Panc1 (cell line): ENCODE measurements around the gene NKG7. TPM values are rescaled to one million over a fixed set of nuclear protein-coding genes. Genes with fewer than 3 reads are reported as not detected.

ENCODE experiments used
- ATAC-seq: fragments of 200-7000 bp; cut with Tn5 transposase; 2 replicates; pipeline ENCODE4 v1.9.1; 2020; ENCODE audit warnings: mild to moderate bottlenecking, moderate library complexity
- BruUV-seq: library from RNA; stranded (reverse); fragments of 400-500 nt; replicated peaks from 2 replicates; lab custom pipeline; 2021; lab: Mats Ljungman, UMichigan
- CTCF ChIA-PET: fragments of 300-600 bp; sonication (Branson Sonifier 250); formaldehyde crosslinking; loops from one replicate; lab custom pipeline; 2022; ENCODE audit warnings: antibody characterized with exemption; lab: Charles Lee
- POLR2A ChIA-PET: fragments of 300-600 bp; sonication (Branson Sonifier 250); formaldehyde crosslinking; loops from one replicate; lab custom pipeline; 2022; ENCODE audit warnings: antibody characterized with exemption; lab: Charles Lee
- DNase-seq: peaks from one replicate; pipeline ENCODE4 v3.0.0-alpha.2; 2010; ENCODE audit warnings: low read depth, low spot score
- H3K27ac ChIP-seq: 2 replicates; pipeline ENCODE4 v1.5.1; 2011; ENCODE audit warnings: mild to moderate bottlenecking, low read length, inconsistent platforms
- H3K27me3 ChIP-seq: fragments of 200-500 bp; sonication (Bioruptor generic); 2 replicates; pipeline ENCODE4 v1.6.0; 2014; ENCODE audit warnings: low read length, inconsistent platforms; ENCODE audit not compliant: control insufficient read depth, insufficient read depth
- H3K36me3 ChIP-seq: fragments of 200-500 bp; sonication (Bioruptor generic); 2 replicates; pipeline ENCODE4 v1.5.1; 2014; ENCODE audit warnings: inconsistent platforms, mild to moderate bottlenecking, low read length, moderate library complexity; ENCODE audit not compliant: control insufficient read depth, insufficient read depth
- H3K4me1 ChIP-seq: 2 replicates; pipeline ENCODE4 v1.5.1; 2011; ENCODE audit warnings: inconsistent platforms, mild to moderate bottlenecking, low read length, moderate library complexity; ENCODE audit not compliant: control insufficient read depth, insufficient read depth
- H3K4me3 ChIP-seq, 2 experiments: 2 replicates each; pipeline ENCODE4 v1.5.1; 2011 to 2012; ENCODE audit warnings: low read depth in 2 of 2, low read length in 2 of 2, mild to moderate bottlenecking in 2 of 2, inconsistent platforms in 1 of 2, moderate library complexity in 1 of 2
- H3K9me3 ChIP-seq: fragments of 200-500 bp; sonication (Bioruptor generic); 2 replicates; pipeline ENCODE4 v1.5.1; 2014; ENCODE audit warnings: low read depth, mild to moderate bottlenecking, inconsistent platforms, low read length, moderate library complexity; ENCODE audit not compliant: control insufficient read depth, insufficient read depth
- POLR2AphosphoS5 ChIP-seq: IDR thresholded peaks from 2 replicates; pipeline ENCODE4 v1.6.1; 2012; ENCODE audit warnings: mild to moderate bottlenecking, low read depth, low read length, moderate library complexity
- REST ChIP-seq, 2 experiments: IDR thresholded peaks; 2 replicates each; pipeline ENCODE4 v1.6.1; 2011 to 2012; ENCODE audit warnings: low read depth in 2 of 2, control low read depth in 1 of 2, low read length in 1 of 2, mild to moderate bottlenecking in 1 of 2, moderate library complexity in 1 of 2; ENCODE audit not compliant: insufficient read depth in 1 of 2
- SIN3A ChIP-seq: IDR thresholded peaks from 2 replicates; pipeline ENCODE4 v1.6.1; 2012; ENCODE audit warnings: low read depth, mild to moderate bottlenecking, low read length, moderate library complexity, borderline replicate concordance; ENCODE audit not compliant: insufficient read depth
- TCF7L2 ChIP-seq: IDR thresholded peaks from 2 replicates; pipeline ENCODE4 v1.6.1; 2011; ENCODE audit warnings: mild to moderate bottlenecking, low read depth, low read length, inconsistent platforms
- in situ Hi-C: cut with HindIII; loops from 2 replicates; pipeline ENCODE4 v1.10.0; 2016; ENCODE audit warnings: low sequenced_read_pairs, low pct_unique_long_range_greater_than_20kb
- intact Hi-C: fragments of 100-400 bp; cut with micrococcal nuclease; formaldehyde crosslinking; loops from one replicate; pipeline ENCODE4 v1.10.0; 2022; ENCODE audit not compliant: unreplicated experiment
- total RNA-seq: library from RNA; stranded (reverse); gene quantifications from one replicate; pipeline ENCODE4 v1.2.1, GENCODE V29; 2021; ENCODE audit not compliant: unreplicated experiment
- TF ChIP-seq, protein P1 (sequence below): fragments of 450-650 bp; IDR thresholded peaks from 2 replicates; pipeline ENCODE4 v1.5.1; 2017; ENCODE audit warnings: mild to moderate bottlenecking

NKG7 gene
- total RNA-seq, 1 experiment from 2014 or later: 0.23 TPM

- POLR2A ChIA-PET: no interaction called here
- no peaks in the 10 kb centered on the region for H3K4me1 ChIP-seq
- H3K36me3 ChIP-seq: no peaks in the 10 kb centered on the region
- H3K9me3 ChIP-seq: no peaks in the 10 kb centered on the region
- in situ Hi-C loops: no loop called here
- no TSS peak for BruUV-seq
- H3K27me3 ChIP-seq: no peaks in the 10 kb centered on the region
- CTCF ChIA-PET: no interaction called here
- TF ChIP-seq REST (IDR thresholded peaks at IDR 0.05; ENCODE audit: insufficient read depth in 1 of 2, low read depth in 2 of 2, low read length in 1 of 2) (no peak), SIN3A (no peak), TCF7L2 (no peak)
- intact Hi-C loops: no loop called here
- no peak for ATAC-seq
- H3K4me3 ChIP-seq: no peak overlapping the region
- DNase-seq: no peak
- no peak overlapping the region for H3K27ac ChIP-seq
Measured at GRCh38 chr19:51380379-51380778, 7.9 kb upstream of the NKG7 start.

DNA sequence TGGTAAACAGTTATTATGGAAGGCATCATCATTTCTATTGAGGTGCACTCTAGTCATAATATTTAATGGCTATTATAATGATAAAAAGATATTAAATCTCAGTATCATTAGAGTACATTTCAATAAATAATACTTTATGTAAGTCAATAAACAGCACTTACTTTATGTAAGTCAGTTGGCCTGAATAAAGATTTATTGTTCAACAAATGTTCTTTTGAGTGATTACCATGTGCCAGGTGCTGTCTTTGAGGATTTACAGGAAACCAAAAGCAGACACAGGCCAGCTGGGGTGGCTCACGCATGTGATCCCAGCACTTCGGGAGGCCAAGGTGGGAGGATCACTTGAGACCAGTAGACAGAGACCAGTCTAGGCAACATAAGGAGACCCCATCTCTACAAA, 5.0 kb upstream of the NKG7 start:
- DNase-seq (no peak), ATAC-seq (no peak)
- TF ChIP-seq TCF7L2: no peak
- TF ChIP-seq REST (IDR thresholded peaks at IDR 0.05; ENCODE audit: insufficient read depth in 1 of 2, low read depth in 2 of 2, low read length in 1 of 2): no peak
- TF ChIP-seq, protein P1, sequence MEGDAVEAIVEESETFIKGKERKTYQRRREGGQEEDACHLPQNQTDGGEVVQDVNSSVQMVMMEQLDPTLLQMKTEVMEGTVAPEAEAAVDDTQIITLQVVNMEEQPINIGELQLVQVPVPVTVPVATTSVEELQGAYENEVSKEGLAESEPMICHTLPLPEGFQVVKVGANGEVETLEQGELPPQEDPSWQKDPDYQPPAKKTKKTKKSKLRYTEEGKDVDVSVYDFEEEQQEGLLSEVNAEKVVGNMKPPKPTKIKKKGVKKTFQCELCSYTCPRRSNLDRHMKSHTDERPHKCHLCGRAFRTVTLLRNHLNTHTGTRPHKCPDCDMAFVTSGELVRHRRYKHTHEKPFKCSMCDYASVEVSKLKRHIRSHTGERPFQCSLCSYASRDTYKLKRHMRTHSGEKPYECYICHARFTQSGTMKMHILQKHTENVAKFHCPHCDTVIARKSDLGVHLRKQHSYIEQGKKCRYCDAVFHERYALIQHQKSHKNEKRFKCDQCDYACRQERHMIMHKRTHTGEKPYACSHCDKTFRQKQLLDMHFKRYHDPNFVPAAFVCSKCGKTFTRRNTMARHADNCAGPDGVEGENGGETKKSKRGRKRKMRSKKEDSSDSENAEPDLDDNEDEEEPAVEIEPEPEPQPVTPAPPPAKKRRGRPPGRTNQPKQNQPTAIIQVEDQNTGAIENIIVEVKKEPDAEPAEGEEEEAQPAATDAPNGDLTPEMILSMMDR: no peak
- TF ChIP-seq SIN3A: no peak
- TF ChIP-seq POLR2AphosphoS5: no peak
- in situ Hi-C loops: no loop called here
- Histone ChIP-seq H3K27me3 (no peaks in the 10 kb centered on the region), H3K4me3 (no peak overlapping the region), H3K27ac (no peak overlapping the region), H3K9me3 (no peaks in the 10 kb centered on the region), H3K36me3 (no peaks in the 10 kb centered on the region), H3K4me1 (no peaks in the 10 kb centered on the region)
- intact Hi-C loops: no loop called here
- BruUV-seq: no TSS peak
- POLR2A ChIA-PET: no interaction called here
- CTCF ChIA-PET: no interaction called here
